Activated T-cell treated with anti-CD3 and anti-CD28 coated beads, Interleukin-2, amount 50 U/mL, for 4 hours (primary cell): ENCODE measurements around the gene CEP72. TPM values are rescaled to one million over a fixed set of nuclear protein-coding genes. Genes with fewer than 3 reads are reported as not detected.

Experiments
- ATAC-seq, 2 donors: fragments of 200-7000 bp; cut with Tn5 transposase; one replicate each; pipeline ENCODE4 v1.10.0; 2021
- DNase-seq: peaks from one replicate; pipeline ENCODE4 v3.0.0-alpha.2; 2020
- H3K27me3 Mint-ChIP-seq: one replicate; pipeline ENCODE4 v1.8.0; 2021; ENCODE audit warnings: low read depth, mixed read lengths
- H3K36me3 Mint-ChIP-seq: one replicate; pipeline ENCODE4 v1.8.0; 2022; ENCODE audit warnings: mixed read lengths; ENCODE audit not compliant: insufficient read depth
- H3K4me1 Mint-ChIP-seq: one replicate; pipeline ENCODE4 v1.8.0; 2021; ENCODE audit warnings: low read depth, mixed read lengths
- H3K4me3 Mint-ChIP-seq: one replicate; pipeline ENCODE4 v1.8.0; 2021; ENCODE audit warnings: mild to moderate bottlenecking, moderate library complexity, mixed read lengths
- H3K9me3 Mint-ChIP-seq: one replicate; pipeline ENCODE4 v1.8.0; 2021; ENCODE audit warnings: mixed read lengths
- total RNA-seq, 3 donors: library from RNA; stranded (reverse); gene quantifications; one replicate each; pipeline ENCODE4 v1.2.1, GENCODE V29; 2021

CEP72 gene
- total RNA-seq, 3 donors from 2014 or later: 19.7 to 20.4 (median 19.9) TPM

DNA sequence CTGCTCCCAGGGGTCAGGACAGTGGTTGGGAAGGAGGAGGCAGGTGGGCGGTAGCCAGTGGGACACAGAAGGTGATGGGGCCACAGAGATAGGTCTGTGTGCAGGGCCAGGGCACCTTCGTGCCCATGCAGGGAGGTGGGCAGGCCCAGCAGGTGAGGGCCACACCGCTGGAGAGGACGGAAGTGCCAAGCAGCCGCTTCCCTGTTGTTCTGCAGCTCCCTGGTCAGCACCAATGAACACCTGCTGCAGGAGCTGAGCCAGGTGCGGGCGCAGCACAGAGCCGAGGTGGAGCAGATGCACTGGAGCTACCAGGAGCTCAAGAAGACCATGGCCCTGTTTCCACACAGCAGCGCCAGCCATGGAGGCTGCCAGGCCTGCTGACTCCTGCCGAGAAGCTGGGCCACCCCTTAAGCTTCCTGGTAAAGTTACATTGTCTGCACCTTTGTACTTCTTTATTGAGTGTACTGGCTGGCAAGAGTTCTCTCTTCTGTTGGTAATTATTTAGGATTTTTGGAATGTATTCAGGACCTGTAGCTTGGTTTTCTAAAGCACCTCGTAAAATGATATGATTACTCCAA, 40.7 kb downstream of the CEP72 start:
- Mint-ChIP-seq H3K36me3 (peaks cover 18% of the 10 kb centered on the region), H3K4me3 (no peak overlapping the region), H3K27me3 (no peaks in the 10 kb centered on the region), H3K9me3 (no peaks in the 10 kb centered on the region), H3K4me1 (no peaks in the 10 kb centered on the region)
- no peak for DNase-seq
- no peak for ATAC-seq

DNA sequence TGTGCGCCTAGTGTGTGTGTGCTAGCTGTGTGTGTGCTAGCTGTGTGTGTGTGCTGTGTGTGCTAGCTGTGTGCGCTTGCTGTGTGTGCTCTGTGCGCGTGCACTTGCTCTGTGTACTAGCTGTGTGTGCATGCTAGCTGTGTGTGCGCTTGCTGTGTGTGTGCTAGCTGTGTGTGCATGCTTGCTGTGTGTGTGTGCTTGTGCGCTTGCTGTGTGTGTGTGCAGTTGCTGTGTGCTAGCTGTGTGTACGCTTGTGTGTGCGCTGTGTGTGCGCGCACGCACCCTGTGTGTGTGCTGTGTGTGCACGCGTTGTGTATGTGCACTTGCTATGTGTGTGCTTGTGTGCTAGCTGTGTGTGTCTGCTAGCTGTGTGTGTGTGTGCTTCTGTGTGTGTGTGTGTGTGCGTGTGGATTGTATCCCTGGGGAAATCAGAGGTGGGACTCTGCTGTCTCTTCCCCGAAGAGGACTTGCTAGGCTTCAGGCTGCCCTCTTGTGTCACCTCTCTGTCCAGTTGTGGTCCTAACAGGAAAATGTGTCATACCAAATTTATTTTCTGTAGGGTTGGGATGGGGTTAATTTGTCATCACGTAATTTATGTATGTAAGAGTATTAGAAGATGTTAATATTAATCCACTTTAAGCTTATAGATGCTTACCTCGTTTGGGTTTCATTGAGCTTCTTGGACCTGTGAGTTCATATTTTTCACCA, 42.1 kb downstream of the CEP72 start:
- H3K4me1 Mint-ChIP-seq: no peaks in the 10 kb centered on the region
- H3K4me3 Mint-ChIP-seq: no peak overlapping the region
- peaks cover 26% of the 10 kb centered on the region for H3K36me3 Mint-ChIP-seq
- H3K9me3 Mint-ChIP-seq: no peaks in the 10 kb centered on the region
- no peaks in the 10 kb centered on the region for H3K27me3 Mint-ChIP-seq
- DNase-seq: no peak
- ATAC-seq: no peak

DNA sequence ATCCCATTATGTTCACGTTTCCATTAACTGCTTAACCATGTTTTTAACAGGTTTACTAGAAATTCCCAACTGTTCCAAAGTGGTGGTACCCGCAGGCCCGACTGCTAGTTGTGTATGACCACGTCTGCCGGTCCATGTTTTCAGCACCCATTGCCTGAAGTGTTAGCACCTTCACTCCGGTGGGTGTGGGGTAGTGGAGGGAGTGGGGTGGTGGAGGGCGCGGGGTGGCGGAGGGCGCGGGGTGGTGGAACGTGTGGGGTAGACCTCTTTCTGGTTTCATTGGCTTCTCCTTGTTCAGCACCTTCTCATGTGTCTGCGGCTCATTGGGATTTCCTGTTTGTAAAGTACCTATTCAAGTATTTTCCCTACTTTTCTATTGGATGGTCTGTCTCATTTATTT, 43.3 kb downstream of the CEP72 start:
- Mint-ChIP-seq H3K4me3 (no peak overlapping the region), H3K36me3 (peaks cover 35% of the 10 kb centered on the region), H3K9me3 (no peaks in the 10 kb centered on the region), H3K4me1 (no peaks in the 10 kb centered on the region), H3K27me3 (no peaks in the 10 kb centered on the region)
- ATAC-seq (no peak), DNase-seq (no peak)

DNA sequence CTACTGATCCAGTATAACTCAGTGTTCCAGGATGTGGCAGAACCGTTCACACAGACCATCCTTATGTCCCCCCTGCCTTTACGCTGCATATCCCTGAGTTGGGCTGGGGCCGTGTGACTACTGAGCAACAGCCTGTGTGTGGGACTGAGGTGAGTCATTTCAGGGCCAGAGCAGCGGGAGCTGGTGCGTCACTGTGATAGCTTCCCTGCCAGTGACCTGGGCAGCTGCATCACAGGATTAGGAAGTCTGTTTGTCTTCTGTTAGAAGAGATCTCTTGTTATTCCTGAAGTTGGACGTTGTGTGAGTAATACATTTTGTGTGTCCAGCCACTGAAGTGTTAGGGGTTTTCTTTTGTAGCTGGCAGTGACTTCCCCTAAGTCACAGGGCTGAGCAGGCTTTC, 45.4 kb downstream of the CEP72 start:
- H3K27me3 Mint-ChIP-seq: no peaks in the 10 kb centered on the region
- DNase-seq: no peak
- H3K4me1 Mint-ChIP-seq: no peaks in the 10 kb centered on the region
- no peak for ATAC-seq
- peaks cover 41% of the 10 kb centered on the region for H3K36me3 Mint-ChIP-seq
- no peaks in the 10 kb centered on the region for H3K9me3 Mint-ChIP-seq
- no peak overlapping the region for H3K4me3 Mint-ChIP-seq

DNA sequence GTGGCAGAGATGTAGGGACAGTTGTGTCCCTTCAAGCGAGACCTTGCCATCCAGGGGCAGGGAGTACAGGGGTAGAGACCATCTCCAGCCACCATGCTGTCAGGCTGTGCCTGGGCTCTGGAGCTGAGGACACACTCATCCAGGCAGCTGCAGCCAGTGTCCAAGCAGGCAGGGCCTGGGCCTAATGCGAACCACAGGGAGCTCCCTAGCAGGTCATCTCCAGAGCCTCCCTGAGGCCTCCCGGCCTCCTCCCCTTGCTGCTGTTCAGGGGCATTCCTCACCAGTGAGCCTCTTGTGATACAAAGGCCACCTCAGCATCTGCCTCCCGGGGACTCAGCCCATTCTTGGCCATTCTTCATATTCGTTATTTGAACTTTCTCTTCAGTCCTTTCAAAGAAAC, 46.0 kb downstream of the CEP72 start:
- DNase-seq: no peak
- no peaks in the 10 kb centered on the region for H3K4me1 Mint-ChIP-seq
- no peak overlapping the region for H3K4me3 Mint-ChIP-seq
- no peak for ATAC-seq
- no peaks in the 10 kb centered on the region for H3K27me3 Mint-ChIP-seq
- H3K36me3 Mint-ChIP-seq: peaks cover 41% of the 10 kb centered on the region
- H3K9me3 Mint-ChIP-seq: no peaks in the 10 kb centered on the region

DNA sequence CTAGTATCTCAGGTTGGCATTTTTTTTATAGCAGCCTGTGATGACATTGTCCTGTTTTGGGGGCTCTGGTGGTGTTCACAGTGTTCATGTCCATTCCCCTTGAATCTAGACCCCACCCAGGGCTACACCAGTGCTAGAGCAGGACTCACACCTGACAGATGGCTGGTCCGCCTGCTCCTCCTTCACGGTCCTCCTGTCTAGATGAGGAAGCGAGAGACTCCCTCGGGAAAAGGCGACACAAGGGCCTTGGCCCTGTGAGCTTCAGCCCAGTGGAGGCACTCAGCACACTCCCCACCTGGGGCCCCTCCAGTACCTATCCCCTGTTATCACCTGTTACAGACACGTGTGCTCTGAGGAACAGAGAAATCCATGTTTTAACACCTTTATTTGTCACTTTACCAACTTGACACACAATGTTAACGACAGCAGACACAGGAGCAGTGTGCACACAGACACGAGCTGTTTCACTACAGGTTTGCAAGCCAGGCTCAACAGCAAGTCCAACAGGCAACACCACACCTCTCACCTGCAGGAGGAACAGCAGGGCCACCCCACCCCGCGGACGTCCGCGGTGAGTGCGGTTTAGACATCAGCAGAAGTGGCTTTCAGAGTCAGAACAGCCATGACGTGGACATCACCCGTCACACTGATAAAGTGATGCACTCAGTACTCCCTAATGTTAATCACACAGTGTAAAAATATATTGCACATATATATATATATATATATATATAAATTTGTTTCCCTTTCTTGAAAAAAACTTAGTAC, 47.5 kb downstream of the CEP72 start:
- DNase-seq (no peak), ATAC-seq (no peak)
- H3K36me3 Mint-ChIP-seq: peaks cover 38% of the 10 kb centered on the region
- H3K27me3 Mint-ChIP-seq: no peaks in the 10 kb centered on the region
- no peaks in the 10 kb centered on the region for H3K4me1 Mint-ChIP-seq
- no peaks in the 10 kb centered on the region for H3K9me3 Mint-ChIP-seq
- H3K4me3 Mint-ChIP-seq: no peak overlapping the region

DNA sequence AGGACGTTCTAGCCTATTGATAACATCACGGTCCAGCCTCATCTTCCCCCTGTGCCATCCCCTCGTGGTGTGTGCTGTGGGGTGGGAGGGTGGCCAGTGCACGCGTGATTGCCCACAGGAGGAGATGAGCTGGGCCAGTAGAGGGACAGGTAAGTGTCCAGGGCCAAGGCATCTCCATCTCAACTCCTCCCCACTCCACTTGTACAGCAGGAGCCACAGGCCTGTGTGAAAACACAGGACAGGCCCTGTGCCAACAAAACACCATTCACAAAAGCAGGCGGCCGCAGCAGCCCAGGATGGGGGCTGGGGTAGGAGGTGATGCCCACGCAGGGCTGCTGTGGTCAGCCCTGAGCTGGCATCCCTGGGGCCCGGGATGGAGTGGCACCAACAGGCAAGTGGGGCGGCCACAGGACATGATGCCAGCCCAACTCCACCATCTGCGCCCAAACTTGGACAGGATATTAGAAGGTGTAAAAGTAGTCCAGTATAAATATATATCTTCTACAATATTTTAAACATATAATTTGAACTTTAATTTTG, 48.4 kb downstream of the CEP72 start:
- ATAC-seq (no peak), DNase-seq (no peak)
- H3K36me3 Mint-ChIP-seq: peaks cover 38% of the 10 kb centered on the region

DNA sequence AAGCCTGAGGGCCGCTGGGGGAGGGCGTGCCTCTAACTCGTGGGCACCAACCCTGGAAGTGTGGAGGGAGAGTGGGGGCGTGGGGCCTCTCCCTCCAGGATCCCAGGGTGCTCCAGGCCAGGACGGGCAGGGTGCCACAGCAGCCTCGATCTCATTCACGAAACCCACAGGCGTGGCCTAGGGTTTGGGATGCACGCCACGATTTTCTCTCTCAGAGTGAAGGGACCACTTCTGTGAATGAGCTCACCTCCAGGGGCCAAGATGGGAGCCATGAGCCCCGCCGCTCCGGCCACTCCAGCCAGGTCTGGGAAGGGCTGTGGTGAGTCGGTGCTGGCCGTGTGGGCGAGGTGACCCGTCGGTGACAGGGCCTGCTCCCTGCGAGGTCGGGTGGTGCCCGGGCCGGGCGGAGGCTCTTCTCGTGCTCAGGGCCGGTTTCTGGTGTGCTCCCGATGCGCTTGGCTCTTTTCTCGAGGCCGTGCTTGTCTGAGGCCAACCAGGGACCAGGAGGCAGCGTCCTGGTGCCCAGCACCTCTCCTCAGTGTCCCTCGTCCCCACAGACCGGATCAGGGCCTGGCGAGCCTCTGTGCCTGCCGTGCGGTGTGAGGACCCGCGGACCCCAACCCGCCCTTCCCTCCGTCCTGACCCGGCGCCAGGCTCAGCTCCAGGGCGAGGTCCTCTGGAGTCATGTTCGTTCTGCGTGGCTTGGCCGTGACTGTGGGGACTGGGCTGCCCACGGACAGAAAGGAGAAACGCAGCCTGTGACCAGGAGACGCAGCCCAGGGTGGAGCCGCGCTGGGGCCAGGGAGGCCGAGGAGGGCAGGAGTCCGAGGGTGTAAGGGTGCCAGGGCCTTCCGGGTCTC, 50.0 kb downstream of the CEP72 start:
- H3K27me3 Mint-ChIP-seq: no peaks in the 10 kb centered on the region
- no peak for DNase-seq
- peaks cover 34% of the 10 kb centered on the region for H3K36me3 Mint-ChIP-seq
- no peak overlapping the region for H3K4me3 Mint-ChIP-seq
- no peaks in the 10 kb centered on the region for H3K9me3 Mint-ChIP-seq
- ATAC-seq: no peak
- no peaks in the 10 kb centered on the region for H3K4me1 Mint-ChIP-seq

More for the DNA sequence above, 48.4 kb downstream of the CEP72 start:
- H3K9me3 Mint-ChIP-seq: no peaks in the 10 kb centered on the region
- no peaks in the 10 kb centered on the region for H3K4me1 Mint-ChIP-seq
- no peaks in the 10 kb centered on the region for H3K27me3 Mint-ChIP-seq
- H3K4me3 Mint-ChIP-seq: no peak overlapping the region

DNA sequence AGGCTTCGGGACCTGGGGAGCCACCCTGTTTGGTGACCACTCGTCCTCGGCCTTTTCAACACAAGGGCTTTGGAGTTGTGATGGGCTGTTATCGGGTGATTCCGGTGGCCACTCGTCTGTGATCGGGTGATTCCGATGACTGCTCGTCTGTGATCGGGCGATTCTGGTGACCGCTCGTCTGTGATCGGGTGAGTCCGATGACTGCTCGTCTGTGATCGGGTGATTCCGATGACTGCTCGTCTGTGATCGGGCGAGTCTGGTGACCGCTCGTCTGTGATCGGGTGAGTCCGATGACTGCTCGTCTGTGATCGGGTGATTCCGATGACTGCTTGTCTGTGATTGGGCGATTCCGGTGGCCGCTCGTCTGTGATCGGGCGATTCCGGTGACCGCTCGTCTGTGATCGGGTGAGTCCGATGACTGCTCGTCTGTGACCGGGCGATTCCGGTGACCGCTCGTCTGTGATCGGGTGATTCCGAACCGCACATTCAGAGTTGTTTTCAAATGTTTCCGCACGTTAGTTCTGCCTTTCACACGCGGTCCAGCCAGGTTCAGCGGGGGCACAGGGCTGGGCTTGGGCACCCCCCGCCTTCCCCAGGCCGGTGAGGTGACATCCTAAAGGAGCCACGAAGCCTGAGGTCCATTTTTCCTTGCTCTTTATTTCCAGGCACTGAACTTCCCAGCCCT, 50.8 kb downstream of the CEP72 start:
- DNase-seq (no peak), ATAC-seq (no peak)
- no peaks in the 10 kb centered on the region for H3K9me3 Mint-ChIP-seq
- peaks cover 32% of the 10 kb centered on the region for H3K36me3 Mint-ChIP-seq
- H3K27me3 Mint-ChIP-seq: no peaks in the 10 kb centered on the region
- no peak overlapping the region for H3K4me3 Mint-ChIP-seq
- H3K4me1 Mint-ChIP-seq: no peaks in the 10 kb centered on the region

DNA sequence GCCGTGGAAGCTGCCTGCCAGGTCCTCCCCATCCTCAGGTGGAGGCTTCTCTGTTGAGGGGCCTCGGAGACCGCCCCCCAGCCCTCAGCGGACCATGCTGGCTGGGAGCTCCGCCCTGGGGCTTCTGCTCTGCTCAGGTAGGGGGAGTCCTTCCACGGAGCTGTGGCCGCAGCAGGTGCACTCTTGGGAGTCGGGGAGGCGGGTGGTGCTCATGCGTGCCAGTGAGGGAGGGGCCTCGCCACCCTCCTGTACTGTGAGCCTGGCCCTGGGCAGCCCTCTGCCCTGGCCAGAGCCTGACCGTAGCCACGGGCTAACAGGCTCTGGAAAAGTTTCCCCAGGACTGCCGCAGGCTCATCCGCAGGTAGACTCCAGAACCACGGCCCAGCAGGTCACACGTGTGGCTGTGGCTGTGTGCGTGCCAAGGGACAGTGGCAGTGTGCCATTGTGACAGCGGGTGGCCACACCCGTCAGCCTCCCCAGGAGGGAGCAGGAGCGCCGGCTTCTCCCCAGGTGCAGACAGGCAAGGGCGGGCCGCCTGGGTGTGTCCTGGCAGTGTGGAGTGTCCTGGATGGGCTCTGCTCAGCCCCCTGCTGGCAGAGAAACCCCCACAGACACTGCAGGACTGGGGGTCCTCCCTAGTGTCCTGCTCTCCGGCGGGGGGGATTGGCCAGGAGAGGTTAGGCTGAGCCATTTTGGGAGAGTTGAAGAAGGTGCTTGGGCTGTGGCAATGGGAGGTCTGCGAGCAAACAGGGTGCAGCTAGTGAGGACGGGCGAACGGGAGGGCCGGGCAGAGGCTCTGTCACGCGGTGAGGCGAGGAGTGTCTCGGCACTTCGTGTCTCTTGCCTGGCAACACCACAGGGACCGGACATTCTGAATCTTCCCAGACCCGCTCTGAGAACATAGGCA, 51.5 kb downstream of the CEP72 start:
- DNase-seq (no peak), ATAC-seq (no peak)
- H3K9me3 Mint-ChIP-seq: no peaks in the 10 kb centered on the region
- H3K36me3 Mint-ChIP-seq: peaks cover 29% of the 10 kb centered on the region
- no peak overlapping the region for H3K4me3 Mint-ChIP-seq
- no peaks in the 10 kb centered on the region for H3K4me1 Mint-ChIP-seq
- H3K27me3 Mint-ChIP-seq: no peaks in the 10 kb centered on the region

DNA sequence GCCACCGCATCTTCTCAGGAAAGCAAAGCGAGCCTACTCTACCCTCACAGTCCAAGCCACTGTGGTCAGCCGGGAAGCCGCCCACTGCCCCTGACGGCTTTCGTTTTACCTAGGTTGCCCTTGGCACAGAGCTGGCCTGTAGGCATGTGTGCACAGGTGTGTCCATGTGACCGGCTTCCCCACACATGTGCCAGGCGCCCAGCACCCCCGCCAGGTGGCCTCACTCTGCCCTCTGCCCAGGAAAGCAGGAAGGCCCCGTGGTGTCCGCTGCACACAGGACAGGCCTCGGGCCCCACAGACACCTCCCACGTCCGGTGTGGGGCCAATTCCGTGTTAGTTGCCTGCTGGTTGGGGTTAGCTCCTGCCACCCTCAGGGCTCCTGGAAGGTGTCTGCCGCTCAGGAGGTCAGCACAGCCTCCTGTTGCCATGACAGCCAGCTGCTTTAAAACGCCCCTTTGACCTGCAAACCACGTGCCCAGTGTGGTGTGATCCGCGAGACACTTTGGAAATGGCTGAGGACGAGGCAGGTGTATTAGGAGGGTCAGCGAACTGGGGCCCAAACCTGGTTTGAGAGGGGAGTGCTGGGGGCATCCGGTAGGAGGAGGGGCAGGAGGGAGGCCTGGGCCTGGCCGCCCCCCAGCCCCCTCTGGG, 52.3 kb downstream of the CEP72 start:
- no peaks in the 10 kb centered on the region for H3K4me1 Mint-ChIP-seq
- H3K36me3 Mint-ChIP-seq: peaks cover 22% of the 10 kb centered on the region
- no peaks in the 10 kb centered on the region for H3K9me3 Mint-ChIP-seq
- no peak overlapping the region for H3K4me3 Mint-ChIP-seq
- ATAC-seq (no peak), DNase-seq (no peak)
- H3K27me3 Mint-ChIP-seq: no peaks in the 10 kb centered on the region

DNA sequence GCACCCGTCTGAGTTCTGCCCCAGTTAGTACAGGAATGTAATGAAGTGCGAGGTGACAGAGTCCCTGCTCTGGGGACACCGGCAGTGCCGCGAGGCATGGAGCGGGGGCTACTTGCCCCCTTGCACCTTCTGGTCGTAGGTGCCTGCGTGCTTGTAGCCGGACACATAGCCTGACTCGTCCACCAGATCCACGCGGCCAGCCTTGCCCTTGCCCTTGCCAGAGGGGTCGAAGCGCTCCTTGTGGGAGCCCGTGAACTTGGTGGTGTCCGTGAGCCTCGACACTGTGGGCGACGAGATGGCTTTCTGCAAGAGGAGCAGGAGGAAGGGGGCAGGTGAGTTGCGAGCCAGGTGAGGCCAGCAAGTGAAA, 52.8 kb downstream of the CEP72 start:
- Mint-ChIP-seq H3K4me3 (no peak overlapping the region), H3K36me3 (peaks cover 18% of the 10 kb centered on the region), H3K9me3 (no peaks in the 10 kb centered on the region), H3K4me1 (no peaks in the 10 kb centered on the region), H3K27me3 (no peaks in the 10 kb centered on the region)
- no peak for ATAC-seq
- DNase-seq: no peak
